Activated gamma-delta T cell (primary cell): ENCODE data around the gene PHF5A.

ENCODE experiments used
- DNase-seq: peaks from one replicate; lab custom pipeline; 2025; lab: John Stamatoyannopoulos, UW
- total RNA-seq, 2 donors: gene quantifications; one replicate each; lab custom pipeline; 2026; lab: John Stamatoyannopoulos, UW

The PHF5A gene, protein sequence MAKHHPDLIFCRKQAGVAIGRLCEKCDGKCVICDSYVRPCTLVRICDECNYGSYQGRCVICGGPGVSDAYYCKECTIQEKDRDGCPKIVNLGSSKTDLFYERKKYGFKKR
- 27.8 to 33.4 reads per million in 2 donors for total RNA-seq

DNA sequence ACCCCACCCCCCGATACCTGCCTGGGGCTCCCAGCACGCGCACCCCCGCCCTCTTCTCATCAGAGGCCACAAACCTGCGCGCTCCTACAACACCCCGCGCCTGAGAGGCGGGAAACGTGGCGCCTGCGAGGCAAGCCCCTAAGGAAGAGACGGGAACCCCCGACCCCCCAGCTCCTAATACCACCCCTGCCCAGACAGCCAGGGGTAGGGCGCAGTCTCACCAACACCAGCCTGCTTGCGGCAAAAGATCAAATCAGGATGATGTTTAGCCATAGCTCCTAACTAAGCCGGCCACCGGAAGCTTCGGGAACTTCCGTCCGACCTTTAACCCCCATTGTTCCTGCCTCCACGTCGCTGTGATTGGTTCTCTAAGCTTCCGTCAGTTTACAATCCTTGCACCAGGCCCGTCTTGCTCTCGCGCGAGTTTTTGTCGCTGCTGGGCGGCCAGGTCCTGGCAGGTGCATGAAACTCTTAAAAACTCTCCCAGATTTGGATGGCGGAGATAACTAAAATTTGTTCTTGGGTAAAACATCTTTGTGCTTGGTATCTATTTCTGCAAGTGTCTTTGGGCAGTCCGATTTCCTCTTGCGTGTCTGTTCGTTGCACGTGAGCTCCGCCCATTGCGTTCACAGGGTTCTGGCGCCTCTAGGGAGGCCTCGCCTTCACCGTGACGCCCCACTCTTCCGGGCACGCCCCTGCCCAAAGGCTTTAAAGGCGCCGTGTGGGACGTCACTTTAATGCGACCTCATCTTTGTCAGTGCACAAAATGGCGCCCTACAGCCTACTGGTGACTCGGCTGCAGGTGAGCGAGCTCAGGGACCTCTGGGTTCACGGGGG lies at the start of gene PHF5A, which contains the start of gene ACO2:
Gene PHF5A, minus strand, starts transcription at position 312 of the 837 bp plus-strand sequence. Its CDS starts 39 bp downstream, at position 273.
Gene ACO2, plus strand, starts transcription at position 737 of the 837 bp plus-strand sequence. Its CDS starts 30 bp downstream, at position 767.
- DNase-seq, result peak; percentile 71

DNA sequence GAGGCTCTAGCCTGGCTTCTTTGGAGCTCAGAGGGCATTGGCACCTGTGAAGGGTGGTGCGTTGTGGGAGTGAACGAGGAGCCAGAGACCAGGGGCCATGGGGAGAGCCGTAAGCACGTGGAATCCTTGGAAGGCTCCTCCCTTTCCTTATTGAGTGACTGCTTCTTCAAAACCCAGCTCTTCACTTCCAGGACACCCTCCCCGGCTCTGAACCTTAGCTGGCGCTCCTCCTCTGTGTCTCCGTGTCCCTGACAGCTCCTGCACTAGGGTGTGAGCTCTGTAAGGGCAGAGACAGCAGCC lies 49.5 kb upstream of the PHF5A start:
- DNase-seq, result no peak

DNA sequence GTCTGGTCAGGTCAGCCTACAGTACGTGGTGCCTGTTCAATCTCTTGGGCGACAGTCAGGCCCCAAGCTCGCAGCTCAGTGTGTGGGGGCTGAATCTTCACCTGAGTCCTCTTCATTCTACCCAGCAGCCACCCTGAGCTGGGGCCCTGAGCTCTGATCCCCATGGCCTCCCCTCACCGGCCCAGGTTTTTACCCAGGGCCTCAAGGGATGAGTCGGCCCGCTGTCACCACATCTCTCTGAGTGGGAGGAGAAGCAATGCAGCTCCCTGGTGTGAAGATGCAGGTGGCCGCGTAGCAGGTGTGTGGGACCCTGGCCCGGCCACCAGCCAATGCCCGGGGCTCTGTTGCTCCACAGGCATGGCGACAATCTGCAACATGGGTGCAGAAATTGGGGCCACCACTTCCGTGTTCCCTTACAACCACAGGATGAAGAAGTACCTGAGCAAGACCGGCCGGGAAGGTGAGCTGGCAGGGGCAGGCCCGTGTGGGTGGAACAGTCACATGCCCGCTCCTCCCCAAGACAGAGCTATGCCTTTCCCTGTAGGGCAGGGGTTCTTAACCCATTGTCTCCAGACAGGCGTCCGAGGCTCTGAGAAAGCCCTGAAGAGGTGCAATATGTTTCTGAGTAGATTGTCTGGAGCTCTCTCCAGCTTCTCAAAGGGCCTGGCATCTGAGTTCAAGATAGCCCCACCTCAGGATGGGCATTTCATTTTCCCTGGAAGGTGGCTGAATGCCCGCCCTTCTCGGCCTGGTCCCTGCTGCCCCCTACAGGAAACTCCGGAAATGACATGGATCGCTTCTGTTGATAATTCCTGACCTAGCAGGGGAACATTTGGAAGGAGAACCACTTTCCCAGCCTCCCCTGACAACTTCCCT lies 48.9 kb upstream of the PHF5A start:
- no peak for DNase-seq

DNA sequence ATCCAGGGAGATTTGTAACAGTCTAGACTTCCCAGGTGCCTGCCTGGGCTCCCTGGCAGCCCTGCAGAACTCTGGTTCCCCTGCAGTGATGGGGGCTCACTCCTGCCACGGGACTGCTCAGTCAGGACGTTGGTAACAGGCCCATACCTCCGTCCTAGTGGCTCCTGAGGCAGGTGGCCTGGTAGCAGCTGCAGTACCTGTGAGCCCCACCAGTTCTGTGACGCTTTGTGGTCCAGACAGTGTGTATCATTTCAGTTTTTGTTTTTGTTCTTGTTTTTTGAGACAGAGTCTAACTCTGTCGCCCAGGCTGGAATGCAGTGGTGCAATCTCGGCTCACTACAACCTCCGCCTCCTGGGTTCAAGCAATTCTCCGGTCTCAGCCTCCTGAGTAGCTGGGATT lies 48.0 kb upstream of the PHF5A start:
- DNase-seq, result no peak

DNA sequence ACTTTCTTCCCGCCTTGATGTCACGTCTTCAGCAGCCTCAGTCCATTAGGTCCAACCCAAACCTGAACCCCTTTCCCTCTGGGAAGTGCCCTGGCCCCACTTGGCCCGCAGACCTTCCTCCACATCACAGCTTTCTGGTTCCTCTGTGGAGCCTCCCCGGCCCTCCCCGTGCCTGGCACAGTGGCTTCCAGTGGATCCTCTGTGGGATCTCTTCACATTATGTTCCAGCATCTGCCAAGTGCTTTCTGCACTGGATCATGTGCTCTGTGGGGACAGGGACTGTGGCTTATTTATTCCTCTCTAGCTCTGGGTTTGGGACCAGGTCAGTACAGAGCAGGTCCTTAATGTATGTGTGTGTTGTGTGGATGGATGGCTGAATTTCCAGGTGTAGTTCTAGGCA lies 44.9 kb upstream of the PHF5A start:
- DNase-seq, result no peak

DNA sequence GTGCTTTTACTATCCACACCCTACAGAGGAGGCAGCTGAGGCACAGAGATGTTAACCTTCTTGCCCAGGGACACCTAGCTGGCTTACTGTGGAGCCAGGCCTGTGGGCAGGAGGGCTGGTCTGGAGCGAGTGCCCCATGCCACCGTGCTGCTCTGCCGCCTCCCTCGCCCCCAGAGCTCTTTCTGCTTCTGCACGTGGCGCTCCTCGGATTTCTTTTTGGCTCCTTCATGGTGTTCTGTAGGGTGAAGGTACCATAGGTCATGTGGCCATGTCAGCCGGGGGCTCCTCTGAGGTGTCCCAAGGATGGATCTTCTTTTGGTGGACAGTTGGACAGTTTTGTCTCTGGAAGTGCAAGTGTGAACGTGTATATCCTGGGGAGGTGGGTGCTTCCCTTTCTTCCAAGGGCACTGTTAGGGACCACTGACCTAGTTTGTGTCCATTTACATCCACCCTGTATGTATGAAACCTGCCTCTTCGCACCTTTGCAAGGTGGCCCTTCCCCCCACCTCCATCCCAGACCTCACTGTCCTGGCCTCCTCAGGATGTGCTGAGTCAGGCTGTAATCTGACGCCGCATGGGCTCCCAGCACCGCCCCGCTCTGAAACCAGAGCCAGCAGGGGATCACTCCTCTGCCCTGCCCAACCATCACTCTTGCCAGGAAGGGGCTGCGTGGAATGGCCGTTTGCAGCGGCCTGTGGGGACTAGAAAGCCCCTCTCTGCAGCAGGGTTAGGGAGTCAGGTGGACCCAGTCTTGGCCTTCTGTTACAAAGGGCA lies 44.1 kb upstream of the PHF5A start:
- no peak for DNase-seq

DNA sequence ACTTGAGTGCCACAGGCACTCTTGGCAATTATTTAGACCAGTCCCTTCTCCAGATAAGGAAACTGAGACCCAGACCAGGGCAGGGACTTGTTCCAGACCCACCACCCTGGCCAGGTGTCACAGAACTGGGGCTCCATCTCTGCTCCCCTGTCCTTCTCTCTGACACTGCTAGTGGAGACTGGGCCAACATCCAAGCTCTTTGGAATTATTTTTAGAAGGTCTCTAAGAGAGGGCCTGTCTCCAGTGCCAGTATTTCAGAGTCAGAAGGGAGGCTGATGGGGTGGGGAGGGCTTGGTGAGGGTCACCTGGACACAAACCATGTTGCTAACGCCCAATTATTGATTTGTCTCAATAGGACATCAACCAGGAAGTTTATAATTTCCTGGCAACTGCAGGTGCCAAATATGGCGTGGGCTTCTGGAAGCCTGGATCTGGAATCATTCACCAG lies 43.1 kb upstream of the PHF5A start:
- DNase-seq, result no peak

DNA sequence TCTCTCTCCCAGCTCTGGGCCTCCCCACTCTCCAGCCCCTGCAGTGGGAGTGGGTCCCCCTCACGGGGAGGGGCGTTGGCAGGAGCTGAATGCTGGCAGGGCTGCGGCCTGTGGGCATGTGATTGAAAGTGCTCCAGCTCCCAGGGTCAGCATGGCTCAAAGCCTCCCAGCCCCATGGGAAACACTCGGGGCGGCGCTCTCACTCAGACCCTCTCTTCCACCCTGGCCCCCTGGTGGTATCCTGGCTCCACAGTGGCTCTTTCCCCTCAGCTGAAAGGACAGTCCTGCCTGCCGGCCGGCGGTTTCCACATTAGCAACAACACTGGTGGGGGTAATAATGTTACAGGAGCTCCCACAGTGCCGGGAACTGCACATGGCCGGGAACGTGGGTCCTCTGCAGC lies 40.3 kb upstream of the PHF5A start:
- DNase-seq, result no peak

DNA sequence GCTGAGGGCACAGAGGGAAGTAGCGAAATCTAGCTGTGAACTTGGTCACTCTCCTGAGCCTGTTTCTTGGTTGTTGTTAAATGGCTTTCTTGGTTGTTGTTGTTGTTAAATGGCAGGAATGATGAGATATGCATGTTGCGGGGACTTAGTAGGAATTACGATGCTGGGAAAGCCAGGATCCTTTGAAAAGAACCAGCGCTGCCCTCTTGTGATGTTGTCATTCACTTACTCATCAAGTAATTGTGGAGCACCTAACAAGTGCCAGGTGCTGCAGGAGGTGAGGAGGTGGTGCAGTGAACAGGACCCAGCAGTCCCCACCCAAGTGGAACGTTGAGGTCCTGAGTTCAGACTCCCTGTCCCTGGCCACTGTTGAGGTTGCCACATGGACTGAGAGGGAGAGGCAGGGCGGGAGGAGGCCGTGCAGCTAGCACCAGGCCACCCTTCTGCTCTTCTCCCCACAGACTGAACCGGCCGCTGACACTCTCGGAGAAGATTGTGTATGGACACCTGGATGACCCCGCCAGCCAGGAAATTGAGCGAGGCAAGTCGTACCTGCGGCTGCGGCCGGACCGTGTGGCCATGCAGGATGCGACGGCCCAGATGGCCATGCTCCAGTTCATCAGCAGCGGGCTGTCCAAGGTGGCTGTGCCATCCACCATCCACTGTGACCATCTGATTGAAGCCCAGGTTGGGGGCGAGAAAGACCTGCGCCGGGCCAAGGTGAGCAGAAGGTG lies 39.0 kb upstream of the PHF5A start:
- DNase-seq, result no peak

DNA sequence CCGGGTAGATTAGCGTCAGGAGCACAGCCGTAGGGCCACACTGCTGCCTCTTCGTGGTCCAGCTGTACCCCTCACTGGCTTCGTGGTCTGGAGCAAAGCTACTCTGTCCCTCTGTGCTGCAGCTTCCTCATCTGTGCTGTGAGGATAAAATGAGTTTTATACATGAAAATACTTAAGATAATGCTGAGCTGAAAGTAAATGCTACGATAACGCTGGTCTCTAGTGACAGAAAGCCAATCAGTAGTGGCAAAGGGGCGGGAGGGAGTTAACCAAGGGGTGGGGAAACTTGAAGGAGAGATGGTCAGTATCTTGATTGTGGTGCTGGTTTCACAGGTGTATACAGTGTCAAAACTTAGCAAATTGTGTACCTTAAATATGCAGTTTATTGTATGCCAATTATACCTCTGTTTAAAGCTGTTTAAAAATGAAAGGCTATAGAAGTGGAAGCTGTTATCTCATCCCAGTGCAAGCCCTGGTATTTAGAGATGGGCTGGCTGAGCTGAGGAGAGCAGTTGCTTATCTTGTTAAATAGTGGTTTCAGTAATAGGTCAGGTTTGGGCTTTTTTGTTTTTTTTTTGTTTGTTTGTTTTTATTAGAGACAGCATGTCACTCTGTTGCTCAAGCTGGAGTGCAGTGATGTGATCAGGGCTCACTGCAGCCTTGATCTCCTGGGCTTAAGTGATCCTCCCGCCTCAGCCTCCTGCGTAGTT lies 37.2 kb upstream of the PHF5A start:
- no peak for DNase-seq

DNA sequence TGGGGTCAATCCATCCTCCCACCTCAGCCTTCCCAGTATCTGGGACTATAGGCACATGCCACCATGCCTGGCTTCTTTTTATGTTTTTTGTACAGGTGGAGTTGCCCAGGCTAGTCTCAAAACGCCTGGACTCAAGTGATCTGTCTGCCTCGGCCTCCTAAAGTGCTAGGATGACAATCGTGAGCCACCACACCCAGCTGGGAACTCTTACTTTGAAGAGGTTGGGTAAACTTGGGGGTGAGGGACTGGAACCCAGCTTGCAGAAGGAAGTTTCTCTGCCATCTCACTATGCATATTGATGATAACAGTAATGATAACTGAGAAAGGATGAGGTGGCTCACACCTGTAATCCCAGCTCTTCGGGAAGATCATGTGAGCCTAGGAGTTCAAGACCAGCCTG lies 36.3 kb upstream of the PHF5A start:
- DNase-seq, result no peak

DNA sequence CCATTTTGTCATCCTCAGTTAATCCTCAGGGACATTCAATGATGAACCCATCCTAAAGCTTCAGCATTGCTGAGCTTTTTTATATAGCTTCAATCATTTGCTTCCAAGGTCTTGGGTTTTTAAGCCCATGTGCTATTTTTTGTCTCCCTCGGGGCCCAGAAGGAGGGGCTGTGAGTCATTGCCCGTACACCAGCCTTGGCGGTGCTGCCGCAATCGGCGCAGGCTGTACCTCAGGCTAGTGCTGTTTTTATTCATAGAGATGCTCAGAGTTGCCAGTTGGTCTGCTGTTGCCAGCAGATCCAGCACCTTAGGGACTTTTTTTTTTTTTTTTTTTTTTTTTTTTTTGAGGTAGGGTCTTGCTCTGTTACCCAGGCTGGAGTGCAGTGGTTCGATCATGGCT lies 35.9 kb upstream of the PHF5A start:
- no peak for DNase-seq

DNA sequence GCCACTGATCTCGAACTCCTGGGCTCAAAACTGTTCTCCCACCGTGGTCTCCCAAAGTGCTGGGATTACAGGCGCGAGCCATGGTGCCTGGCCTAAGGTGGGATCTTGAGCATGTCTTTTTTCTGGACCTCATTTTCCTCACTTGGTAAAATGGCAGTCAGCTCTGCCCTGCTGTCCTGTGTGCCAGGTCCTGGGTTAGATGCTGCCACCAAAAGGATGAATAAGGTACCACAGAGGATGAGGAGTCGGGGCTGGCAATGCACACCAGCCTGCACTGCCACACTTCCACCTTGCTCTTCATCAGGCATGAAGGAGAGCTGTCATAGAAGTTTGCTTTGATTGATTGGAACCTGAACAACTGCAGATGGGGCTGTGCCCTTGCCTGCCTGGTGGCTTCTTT lies 32.7 kb upstream of the PHF5A start:
- DNase-seq, result no peak

DNA sequence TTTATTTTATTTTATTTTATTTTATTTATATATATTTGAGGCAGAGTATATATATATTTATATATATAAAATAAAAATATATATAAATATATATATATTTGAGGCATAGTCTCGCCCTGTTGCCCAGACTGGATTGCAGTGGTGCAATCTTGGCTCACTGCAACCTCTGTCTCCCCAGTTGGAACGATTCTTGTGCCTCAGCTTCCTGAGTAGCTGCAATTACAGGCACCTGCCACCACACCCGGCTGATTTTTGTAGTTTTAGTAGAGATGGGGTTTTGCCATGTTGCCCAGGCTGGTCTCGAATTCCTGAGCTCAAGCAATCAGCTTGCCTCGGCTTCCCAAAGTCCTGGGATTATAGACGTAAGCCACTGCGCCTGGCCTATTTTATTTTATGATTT lies 31.8 kb upstream of the PHF5A start:
- no peak for DNase-seq

DNA sequence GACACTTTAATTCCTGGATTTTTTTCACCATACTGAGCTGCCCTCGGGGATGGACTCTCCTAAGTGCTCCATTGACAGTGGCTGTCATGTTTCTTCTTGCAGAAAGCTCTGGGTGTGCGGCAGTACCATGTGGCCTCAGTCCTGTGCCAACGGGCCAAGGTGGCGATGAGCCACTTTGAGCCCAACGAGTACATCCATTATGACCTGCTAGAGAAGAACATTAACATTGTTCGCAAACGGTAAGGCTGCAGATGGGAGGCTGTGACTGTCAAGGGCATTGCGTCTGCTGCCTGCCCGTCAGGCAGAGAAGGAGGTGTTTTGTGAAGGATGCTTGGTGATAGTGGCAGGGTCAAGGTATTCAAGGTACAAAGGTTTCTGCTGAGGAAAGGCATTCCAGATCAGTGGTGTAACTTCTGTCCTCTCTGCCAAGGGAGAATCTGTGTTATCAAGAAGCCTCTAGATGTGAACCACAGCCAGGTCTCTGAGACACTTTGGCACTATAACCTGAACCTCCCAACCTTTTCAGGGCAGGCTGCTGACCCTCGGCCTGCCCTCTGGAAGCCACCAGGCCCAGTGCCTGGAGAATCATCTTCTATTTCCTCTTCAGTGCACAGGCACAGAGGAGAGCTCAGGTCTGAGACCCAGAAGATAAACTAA lies 31.3 kb upstream of the PHF5A start:
- DNase-seq, result no peak

DNA sequence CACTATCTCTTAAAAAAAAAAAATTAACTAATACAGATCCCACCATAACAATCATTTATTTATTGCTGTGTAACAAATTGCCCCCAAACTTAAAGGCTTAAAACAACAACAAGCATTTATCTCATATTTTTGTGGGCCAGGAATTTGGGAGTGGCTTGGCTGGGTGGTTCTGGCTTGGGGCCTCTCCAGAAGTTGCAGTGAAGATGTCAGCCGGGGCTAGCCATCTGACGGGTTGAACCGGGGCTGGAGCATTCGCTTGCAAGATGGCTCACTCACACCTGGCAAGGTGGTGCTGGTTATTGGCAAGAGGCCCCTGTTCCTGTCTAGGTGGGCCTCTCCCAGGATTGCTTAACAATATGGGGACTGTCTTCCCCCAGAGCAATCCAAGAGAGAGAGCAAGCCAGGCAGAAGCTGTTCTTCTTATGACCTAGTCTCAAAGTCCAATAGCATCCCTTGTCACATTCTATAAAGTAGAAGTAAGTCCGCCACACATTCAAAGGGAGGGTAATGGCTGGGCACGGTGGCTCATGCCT lies 29.9 kb upstream of the PHF5A start:
- DNase-seq, result no peak

DNA sequence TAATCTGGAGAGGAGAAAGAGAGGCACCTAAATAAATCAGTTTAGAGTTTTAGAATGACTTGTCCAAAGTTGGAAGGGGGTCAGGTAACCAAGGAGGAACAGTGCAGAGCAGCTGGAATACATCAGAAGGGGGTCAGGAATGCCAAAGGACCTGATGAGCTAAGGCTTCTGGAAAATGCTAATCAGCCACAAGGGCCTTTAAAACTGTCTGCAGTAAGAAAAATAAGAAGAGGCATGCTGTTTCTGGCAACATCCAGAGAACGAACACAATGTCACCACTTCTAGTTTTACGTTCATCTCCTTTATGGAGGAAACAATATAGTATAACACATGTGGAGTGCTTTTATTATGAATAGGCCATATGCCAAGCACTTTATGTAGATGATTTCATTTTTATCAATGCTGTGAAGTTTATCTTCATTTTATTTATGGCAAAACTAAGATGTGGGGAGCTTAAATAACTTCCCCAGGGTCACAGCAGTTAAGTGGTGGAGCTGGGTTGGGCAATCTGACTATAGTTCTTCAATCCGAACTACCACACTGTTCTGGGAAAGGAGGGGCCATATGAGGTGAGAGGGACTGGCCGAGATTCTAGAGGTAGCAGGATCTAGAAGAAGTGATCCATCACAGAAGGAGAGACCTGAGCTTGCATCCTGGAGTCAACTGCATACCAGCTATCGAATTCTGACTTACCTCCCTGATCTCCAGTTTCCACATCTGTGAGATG lies 23.0 kb upstream of the PHF5A start:
- DNase-seq, result no peak

DNA sequence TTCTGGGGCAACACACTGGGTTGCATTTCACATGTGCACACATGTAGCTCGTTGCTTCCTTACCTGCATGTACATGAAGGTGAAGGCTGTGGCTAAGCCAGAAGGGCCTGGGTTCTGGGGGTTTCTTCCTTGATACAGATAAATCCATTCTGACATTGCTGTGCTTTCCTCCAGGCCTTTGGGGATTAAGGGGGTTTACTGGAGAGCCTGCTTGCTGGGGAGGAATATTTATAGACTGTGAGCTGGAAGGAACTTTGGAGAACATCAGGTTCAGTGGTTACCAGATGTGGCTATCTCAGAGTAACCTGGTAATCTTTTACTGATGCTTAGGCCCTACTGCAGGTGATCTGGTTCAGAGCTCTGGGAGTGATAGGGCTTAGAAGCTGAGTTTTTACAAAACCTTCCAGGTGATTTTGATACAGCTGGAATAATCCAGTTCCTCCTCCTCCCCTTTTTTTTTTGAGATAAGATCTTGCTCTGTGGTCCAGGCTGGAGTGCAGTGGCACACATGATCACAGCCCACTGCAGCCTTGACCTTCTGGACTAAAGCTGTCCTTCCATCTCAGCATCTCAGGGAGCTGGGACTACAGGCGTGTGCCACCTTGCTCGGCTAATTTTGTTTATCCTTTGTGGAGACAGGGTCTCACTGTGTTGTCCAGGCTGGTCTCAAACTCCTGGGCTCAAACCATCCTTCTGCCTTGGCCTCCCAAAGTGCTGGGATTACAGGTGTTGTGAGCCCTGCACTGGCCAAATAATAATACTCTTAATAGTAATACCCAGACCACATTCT lies 20.3 kb upstream of the PHF5A start:
- DNase-seq, result no peak
